Cortex of kidney (tissue), 1 donor: ENCODE results near the gene UPF2.
"Not testable (repeated sequence)": the region's sequence is repeated elsewhere in the genome, so short reads cannot be mapped to it uniquely, and the experiment has no call there.

ENCODE experiments used
- DNase-seq: peaks from one replicate; lab custom pipeline; 2025; lab: John Stamatoyannopoulos, UW

UPF2 gene, protein sequence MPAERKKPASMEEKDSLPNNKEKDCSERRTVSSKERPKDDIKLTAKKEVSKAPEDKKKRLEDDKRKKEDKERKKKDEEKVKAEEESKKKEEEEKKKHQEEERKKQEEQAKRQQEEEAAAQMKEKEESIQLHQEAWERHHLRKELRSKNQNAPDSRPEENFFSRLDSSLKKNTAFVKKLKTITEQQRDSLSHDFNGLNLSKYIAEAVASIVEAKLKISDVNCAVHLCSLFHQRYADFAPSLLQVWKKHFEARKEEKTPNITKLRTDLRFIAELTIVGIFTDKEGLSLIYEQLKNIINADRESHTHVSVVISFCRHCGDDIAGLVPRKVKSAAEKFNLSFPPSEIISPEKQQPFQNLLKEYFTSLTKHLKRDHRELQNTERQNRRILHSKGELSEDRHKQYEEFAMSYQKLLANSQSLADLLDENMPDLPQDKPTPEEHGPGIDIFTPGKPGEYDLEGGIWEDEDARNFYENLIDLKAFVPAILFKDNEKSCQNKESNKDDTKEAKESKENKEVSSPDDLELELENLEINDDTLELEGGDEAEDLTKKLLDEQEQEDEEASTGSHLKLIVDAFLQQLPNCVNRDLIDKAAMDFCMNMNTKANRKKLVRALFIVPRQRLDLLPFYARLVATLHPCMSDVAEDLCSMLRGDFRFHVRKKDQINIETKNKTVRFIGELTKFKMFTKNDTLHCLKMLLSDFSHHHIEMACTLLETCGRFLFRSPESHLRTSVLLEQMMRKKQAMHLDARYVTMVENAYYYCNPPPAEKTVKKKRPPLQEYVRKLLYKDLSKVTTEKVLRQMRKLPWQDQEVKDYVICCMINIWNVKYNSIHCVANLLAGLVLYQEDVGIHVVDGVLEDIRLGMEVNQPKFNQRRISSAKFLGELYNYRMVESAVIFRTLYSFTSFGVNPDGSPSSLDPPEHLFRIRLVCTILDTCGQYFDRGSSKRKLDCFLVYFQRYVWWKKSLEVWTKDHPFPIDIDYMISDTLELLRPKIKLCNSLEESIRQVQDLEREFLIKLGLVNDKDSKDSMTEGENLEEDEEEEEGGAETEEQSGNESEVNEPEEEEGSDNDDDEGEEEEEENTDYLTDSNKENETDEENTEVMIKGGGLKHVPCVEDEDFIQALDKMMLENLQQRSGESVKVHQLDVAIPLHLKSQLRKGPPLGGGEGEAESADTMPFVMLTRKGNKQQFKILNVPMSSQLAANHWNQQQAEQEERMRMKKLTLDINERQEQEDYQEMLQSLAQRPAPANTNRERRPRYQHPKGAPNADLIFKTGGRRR

DNA sequence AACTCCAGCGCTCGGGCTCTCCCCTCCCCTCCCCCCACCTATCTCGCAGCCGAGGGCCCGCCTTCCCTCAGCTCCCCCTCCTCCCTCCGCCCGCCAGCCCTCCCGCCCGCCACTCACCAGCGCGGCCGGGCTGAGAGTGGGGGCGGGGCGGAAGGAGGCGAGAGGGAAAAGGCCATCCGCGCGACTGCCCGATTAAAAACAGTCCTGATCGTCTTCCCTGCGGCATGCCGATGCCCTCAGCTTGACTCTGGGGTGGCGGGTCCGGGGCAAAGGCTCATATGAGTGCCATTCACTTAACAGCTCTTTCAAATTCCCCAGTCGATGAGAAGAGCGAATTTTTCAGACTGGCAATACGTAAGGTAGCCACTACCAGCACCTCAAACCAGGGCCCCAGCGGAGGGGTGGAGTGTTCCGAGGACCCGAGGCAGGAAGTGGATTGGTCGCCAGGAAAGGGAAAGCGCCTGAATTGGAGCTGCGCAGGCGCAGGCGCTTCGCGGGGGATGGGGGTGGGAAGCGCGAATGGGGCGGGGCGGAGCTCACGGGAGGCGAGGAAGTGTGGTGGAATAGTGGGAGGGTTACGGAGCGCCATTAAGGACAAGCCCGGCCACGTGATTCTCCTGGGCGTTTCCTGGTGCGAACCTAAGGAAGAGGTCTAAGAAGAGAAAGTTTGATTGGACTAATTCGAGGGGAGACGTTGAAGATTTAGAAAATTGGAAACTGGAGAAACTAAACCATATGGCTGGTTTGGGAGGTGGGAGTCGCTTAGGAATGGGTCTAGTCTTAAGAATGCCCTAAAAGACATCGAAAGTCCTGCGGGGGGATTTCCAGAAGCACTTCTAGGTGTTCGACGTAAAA lies at the start of gene UPF2:
UPF2 (minus strand) TSS at position 13 of the 855 bp plus-strand sequence. CDS start 7,386 bp downstream, outside the sequence.
- DNase-seq, result peak; percentile 74

DNA sequence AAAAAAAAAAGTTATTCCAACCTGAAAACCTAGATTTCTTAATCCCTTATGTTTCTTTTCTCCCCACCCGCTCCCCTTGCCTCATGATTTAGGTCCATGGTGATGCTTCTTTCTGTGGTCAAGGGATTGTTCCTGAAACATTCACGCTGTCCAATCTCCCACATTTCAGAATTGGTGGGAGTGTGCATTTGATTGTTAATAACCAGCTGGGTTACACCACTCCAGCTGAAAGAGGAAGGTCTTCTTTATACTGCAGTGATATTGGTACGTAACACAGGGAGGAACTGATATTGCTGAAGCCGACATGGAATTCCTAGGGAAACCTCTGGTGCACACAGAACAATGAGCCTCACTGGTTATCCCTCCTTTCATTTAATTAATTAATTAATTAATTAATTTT lies 48.8 kb upstream of the UPF2 start:
- no peak for DNase-seq

DNA sequence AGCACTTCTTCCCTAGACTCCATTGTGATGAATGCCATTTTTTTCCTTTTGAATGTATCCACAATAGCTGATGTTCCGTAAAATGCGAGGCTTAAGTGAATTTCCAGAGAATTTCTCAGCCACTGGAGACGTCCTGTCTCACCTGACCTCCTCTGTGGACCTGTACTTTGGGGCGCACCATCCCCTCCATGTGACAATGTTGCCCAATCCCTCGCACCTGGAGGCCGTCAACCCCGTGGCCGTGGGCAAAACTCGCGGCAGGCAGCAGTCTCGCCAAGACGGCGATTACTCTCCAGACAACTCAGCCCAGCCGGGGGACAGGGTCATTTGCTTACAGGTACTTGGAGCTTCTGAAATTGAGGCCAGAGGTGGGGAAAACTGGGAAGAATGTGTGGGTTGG lies 46.3 kb upstream of the UPF2 start:
- DNase-seq, result no peak

DNA sequence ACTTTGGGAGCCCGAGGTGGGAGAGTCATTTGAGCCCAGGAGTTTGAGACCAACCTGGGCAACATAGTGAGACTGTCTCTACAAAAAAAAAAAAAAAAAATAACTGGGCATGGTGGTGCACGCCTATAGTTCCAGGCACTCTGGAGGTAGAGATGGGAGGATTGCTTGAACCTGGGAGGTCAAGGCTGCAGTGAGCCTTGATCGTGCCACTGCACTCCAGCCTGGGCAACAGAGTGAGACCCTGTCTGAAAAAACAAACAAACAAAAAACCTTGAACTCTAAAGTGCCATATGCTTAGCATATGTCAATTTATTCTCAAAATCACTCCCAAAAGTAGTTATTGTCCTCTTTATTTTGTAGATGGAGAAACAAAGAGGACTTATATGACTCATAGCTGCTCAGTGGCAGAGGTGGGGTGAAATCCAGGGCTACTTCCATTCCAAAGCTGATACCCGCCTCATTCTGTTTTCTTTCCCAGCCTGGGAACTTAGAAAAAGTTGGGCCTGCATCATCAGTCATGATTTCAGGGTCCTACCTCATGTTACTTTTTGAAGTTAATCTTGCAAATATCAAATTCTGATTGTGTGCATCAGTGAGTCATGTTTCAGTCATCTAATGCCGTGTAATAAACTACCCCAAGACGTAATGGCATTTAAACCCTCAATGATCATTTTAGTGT lies 39.4 kb upstream of the UPF2 start:
- no peak for DNase-seq

DNA sequence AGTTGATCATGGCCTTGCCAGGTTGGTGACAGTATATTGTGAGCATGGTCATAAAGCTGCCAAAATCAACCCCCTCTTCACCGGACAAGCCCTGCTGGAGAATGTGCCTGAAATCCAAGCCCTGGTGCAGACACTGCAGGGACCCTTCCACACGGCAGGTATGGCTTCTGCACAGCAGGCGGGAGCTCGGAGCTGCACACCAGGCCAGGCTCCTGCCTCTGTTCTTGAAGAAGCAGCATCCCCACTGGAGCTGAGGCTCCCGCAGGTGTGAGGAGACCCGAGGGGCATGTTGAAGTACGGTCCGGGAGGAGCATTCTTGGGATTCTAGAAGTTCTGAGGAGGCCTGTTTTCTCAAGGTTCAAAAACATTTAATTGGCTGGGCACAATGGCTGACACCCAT lies 38.9 kb upstream of the UPF2 start:
- no peak for DNase-seq

DNA sequence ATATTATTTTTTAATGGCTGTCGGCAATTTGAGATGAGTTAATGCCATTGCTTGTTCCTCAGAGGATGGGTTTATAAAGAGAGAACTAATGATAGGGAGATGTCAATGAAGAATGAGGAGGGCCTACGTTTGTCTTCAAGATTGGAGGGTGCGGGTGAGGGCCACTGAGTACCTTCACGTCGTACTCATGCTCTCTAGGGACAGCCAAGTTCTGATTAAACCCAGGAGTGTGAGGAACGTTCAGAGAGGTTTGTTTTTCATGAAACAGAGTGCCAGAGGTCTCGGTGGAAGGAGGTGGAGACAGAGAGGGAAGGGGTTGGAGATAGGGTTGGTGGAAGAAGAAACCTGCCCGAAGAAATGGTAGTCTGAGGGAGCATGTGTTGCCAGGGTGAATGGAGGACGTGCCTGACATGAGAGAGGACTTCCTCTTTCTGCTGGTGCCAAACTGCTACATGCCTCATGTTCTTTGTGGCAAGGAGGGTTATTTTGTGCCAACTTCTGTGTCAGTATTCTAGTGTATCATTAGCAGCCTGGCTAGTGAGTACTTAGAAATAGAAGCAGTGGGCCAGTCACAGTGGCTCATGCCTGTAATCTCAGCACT lies 35.1 kb upstream of the UPF2 start:
- no peak for DNase-seq

DNA sequence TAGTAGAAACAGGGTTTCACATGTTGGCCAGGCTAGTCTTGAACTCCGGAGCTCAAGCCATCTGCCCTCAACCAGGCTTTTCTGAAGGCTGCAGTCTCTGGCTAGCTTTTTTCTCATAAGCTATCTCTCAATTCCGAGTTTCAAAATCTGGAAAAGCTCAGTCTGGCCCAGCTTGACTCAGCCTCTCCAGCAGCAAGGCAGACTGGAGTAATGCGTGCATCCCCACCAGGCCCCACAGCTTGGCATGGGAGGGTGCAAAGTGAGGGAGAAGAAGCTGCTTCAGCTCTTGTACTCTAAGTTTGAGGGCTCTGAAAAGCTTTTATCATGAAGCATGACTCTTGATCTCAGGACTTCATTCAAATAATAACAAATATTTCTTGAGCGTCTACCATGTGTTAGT lies 30.9 kb upstream of the UPF2 start:
- DNase-seq, result no peak

DNA sequence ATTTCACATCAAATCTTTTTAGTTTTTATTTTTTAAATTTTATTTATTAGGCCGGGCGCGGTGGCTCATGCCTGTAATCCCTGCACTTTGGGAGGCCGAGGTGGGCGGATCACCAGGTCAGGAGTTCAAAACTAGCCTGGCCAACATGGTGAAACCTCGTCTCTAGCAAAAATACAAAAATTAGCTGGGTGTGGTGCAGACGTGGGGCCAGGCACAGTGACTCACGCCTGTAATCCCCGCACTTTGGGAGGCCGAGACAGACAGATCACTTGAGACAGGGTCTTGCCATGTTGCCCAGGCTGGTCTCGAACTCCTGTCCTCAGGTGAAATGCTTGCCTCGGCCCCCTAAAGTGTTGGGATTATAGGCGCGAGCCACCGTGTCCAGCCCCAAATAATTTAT lies 28.8 kb upstream of the UPF2 start:
- DNase-seq, result not testable (repeated sequence)

DNA sequence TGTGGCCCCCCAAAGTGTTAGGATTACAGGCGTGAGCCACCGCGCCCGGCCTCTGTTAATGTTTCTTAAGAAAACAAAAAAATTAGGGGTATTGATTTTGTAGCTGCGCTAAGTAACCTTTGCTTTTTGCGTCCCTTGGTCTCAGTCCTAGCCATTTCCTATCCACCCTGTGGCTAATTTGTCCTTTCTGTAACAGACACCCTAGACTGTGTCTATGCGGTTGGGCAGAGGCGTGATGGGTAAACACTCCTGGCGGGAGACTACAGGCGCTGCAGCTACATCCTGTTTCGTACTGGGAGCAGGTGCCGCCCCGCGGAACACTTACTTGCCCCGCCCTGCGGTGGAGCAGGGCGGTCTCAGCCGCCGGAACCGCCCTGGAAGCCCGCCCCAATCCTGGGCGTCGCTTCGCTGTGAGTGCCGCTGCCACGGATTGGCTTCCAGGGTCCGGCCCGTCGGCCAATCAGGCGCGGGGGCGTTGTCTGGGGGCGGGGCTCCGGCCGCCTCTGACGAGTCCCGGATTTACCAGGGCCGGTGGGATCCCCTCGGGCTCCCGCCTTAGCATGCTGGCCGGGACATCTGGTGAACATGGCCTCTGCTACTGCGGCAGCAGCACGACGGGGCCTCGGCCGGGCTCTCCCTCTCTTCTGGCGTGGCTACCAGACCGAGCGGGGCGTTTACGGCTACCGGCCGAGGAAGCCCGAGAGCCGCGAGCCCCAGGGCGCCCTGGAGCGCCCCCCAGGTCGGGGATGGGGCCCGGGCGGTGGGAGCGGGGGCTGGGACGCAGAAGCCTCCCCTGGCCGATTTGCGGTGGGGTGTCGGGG lies 26.1 kb upstream of the UPF2 start, which contains the start of gene DHTKD1:
DHTKD1 (plus strand) TSS at position 506 of the 821 bp plus-strand sequence; CDS start at position 586, 80 bp downstream.
- peak; percentile 18 for DNase-seq

DNA sequence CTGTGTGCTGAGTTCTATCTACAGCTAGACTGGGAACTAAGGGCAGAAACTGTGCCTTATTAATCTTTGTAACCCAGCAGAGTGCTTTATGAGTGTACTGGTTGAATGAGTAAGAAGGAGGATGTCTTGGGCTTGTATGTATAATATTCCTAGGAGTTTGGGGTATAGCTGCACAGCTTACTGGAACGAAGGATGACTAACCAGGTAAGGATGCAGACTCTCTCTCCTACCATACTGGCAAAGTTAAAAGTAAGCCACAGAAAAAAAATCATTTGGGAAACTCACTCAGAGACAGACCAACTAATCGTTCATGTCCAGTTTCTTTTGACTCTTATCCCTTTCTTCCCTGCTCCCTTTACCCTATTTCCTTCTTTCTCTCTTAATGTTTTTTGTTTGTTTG lies 24.7 kb upstream of the UPF2 start:
- no peak for DNase-seq

DNA sequence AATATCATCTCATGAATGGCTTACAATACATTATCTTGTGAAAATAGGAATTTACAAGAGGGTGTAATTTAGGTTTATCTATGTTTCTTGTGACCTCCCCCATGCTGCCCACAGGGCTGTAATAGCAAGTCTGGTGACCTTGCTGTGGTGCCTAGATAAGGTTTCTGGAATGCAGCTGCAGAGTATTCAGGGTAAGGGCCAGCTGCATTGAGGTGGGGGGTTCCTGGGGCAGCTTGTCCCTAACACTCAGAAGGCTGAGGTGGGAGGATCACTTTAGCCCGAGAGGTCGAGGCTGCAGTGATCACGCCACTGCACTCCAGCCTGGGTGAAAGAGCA lies 20.8 kb upstream of the UPF2 start:
- no peak for DNase-seq

DNA sequence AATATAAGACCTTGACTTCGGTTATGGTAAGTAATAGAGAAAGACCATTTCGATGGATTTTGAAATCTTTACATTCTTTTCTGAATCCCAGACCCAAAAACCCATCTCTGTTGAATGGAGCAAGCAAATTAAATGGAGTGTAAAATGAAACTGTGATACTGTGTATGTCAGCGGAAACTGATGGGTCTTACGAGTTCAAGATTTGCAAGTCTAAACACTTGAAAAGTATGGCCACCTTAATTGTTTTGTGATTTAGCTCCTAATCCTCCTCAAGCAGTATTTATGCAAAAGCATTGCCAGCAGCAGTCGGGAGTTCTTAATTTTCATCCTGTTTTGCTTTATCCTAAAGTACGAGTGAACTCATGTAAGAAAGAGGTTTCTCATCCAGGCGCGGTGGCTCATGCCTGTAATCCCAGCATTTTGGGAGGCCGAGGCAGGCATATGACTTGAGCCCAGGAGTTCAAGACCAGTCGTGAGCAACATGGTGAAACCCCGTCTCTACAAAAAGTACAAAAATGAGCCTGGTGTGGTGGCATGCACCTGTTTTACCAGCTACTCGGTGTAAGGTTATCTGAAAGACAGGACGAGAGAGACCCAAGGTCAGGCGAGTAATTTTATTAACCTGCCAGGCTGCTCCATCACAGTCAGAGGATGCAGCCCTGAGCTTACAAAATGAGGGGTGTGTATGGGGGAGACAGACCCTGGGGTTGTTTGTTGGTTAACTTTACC lies 20.3 kb upstream of the UPF2 start:
- DNase-seq, result no peak

DNA sequence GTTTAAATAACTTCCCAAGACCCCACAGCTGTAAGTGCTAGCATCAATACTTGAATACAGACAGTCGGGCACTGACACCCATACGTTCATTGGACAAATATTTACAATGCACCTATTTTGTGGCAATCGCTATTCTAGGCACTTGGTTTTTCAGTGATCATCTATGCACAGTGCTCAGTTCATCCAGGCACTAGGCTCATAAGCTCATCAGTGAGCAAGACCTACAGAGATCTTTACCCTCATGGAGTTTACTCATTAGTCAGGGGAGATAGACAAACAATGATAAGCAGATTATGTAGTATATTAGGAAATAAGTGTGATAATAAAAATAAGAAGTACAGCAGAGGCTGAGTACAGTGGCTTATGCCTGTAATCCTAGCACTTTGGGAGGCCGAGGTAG lies 18.5 kb upstream of the UPF2 start:
- no peak for DNase-seq

DNA sequence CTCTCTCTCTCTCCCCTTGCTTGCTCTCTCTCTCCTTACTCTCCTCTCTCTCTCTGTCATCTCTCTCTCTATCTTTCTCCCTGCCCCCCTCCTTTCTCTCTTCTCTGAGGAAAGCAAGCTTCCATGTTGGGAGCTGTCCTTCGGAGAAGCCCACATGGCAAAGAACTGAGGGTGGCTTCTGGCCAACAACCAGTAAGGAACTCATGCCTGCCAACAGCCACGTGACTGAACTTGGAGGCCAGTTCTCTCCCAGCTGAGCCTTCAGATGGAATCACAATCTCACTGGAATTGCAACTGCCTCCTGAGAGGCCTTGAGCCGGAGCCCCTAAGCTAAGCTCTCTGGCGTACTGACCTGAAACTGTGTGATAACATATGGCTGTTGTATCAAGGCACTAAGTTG lies 14.1 kb upstream of the UPF2 start:
- DNase-seq, result no peak

DNA sequence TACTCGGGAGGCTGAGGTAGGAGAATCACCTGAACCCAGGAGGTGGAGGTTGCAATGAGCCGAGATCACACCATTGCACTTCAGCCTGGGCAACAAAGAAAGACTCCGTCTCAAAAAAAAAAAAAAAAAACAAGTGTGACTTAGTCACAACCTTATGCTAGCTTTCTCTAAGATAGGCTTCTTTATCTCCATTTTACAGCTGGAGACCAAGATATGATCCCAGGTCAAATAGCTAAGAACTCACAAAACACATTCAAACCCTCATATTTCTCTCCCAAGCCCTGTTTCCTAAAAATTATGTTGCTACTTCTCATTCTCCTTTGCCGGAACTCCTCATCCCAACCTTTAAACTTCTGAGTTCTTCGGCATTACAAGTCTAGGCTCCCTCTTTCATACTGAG lies 13.1 kb upstream of the UPF2 start:
- no peak for DNase-seq

DNA sequence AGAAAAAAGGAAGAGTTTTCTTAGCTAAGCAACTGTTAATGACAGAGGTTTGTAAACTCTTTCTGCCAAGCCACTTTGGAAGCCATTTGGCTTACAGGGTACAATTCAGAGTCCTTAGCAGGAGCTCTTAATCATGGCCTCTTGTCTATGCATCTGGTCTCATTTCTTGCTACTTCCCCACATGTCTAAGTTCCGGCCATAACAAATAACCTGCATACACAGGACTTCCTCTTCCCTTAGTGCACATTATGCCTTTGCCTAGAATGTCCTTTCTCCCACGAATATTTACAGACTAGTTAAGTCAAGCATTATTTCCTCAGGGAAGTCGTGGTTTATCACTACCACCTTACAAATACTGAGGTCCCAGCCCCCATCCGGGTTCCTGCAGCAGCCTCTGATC lies 8.6 kb upstream of the UPF2 start:
- DNase-seq, result no peak

DNA sequence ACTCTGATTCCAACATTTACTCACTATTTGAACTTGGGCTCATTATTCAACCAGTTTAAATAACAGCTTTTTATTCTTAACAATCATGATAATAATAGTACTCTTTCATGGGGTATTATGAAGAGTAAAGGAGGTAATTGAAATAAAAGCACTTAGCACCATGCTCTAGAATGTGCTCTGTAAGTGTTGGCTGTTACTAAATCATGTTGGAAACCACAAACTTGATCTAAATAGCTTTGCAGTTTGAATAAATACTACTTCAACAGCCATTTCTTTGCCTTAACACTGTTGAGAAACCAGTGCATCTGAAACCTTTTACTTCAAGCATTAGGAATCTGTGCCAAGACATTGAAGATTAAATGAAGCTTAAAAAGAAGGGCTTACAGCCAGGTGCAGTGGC lies 7.9 kb upstream of the UPF2 start:
- no peak for DNase-seq

DNA sequence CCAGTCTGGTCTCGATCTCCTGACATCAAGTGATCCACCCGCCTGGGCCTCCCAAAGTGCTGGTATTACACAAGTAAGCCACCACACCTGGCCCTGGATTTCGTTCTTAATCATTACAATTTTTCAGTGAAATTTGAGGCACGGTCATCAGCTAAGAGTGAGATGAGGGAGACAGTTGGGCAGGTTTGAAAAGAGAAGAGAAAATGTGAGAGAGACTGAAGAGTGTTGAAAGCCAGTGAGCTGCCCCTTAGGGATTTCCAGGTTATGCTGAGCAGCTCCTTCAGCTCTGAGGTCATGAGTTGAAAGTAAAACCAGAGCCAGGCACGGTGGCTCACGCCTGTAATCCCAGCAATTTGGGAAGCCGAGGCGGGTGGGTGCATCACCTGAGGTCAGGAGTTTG lies 5.9 kb upstream of the UPF2 start:
- no peak for DNase-seq

DNA sequence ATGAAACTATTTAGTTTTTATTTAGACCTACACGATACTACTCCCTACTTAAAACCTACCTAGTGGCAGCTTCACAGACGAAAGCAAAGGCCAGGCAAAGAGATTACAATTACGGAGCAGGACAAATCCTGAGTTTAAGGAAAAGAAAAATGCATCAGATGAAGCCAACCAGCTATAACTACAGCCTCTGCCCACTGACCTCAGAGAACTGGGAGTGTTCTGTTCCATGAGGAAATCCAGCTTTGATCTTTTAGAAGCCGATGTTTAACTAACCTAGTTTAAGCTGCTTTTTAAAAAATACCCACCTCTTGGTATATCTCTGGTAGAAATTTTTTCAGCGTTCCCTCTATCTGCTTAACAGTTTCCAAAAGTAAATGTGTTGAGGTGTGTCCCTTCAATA lies 3.0 kb upstream of the UPF2 start:
- no peak for DNase-seq
